B cell (primary cell): Measurements from ENCODE around the gene DNM1. TPM values are rescaled to one million over a fixed set of nuclear protein-coding genes. Genes with fewer than 3 reads are reported as not detected.

Experiments used
- ATAC-seq: fragments of 200-7000 bp; cut with Tn5 transposase; one replicate; pipeline ENCODE4 v1.10.0; 2021; ENCODE audit warnings: low read depth, mild to moderate bottlenecking, moderate number of reproducible peaks, moderate library complexity
- CTCF ChIA-PET: fragments of 350-600 bp; sonication (Branson Sonifier 250); formaldehyde crosslinking; loops from one replicate; lab custom pipeline; 2021; ENCODE audit warnings: antibody characterized with exemption, inconsistent platforms; lab: Charles Lee
- POLR2A ChIA-PET: fragments of 350-600 bp; sonication (Branson Sonifier 250); formaldehyde crosslinking; loops from one replicate; lab custom pipeline; 2021; ENCODE audit warnings: antibody characterized with exemption; lab: Charles Lee
- DNase-seq: peaks from one replicate; pipeline ENCODE4 v3.0.0; 2013
- H2AFZ ChIP-seq: 2 replicates; pipeline ENCODE4 v1.6.1; 2012; ENCODE audit warnings: mild to moderate bottlenecking, low read depth, low read length; ENCODE audit not compliant: insufficient read depth, poor library complexity, severe bottlenecking
- H3K27ac ChIP-seq, 2 donors: 1 replicate in 1 of 2; 2 replicates in 1 of 2; pipeline ENCODE4 v1.5.1; 2012 to 2013; ENCODE audit warnings: low read length in 2 of 2, mild to moderate bottlenecking in 2 of 2, moderate library complexity in 1 of 2
- H3K27me3 ChIP-seq, 4 experiments: fragments of 200-600 bp in 1 of 4; sonication (generic) in 1 of 4; replicated peaks in 1 of 4; 1 replicate in 2 of 4; 2 replicates in 2 of 4; pipeline versions ENCODE4 v1.6.1 to v1.7.0; 2013 to 2016; ENCODE audit warnings: low read length in 3 of 4, mild to moderate bottlenecking in 2 of 4, mixed read lengths in 1 of 4, moderate library complexity in 1 of 4; ENCODE audit not compliant: insufficient read depth in 4 of 4, control insufficient read depth in 3 of 4; ENCODE audit errors: control extremely low read depth in 1 of 4
- H3K36me3 ChIP-seq, 2 experiments: replicated peaks in 1 of 2; 1 replicate in 1 of 2; 2 replicates in 1 of 2; pipeline versions ENCODE4 v1.6.1 to v1.7.1; 2013; ENCODE audit warnings: low read length in 1 of 2; ENCODE audit not compliant: insufficient read depth in 2 of 2, control insufficient read depth in 1 of 2; ENCODE audit errors: control extremely low read depth in 1 of 2, extremely low read depth in 1 of 2
- H3K4me1 ChIP-seq, 2 donors: fragments of 200-600 bp in 1 of 2; sonication (generic) in 1 of 2; 1 replicate in 1 of 2; 2 replicates in 1 of 2; pipeline versions ENCODE4 v1.5.1 to v1.6.1; 2013 to 2017; ENCODE audit warnings: low read length in 2 of 2; ENCODE audit not compliant: control insufficient read depth in 2 of 2, insufficient read depth in 2 of 2
- H3K4me2 ChIP-seq: replicated peaks from 2 replicates; pipeline ENCODE3; 2012; ENCODE audit warnings: mild to moderate bottlenecking, low read depth, low read length; ENCODE audit not compliant: poor library complexity, severe bottlenecking
- H3K4me3 ChIP-seq, 5 experiments: fragments of 200-600 bp in 1 of 5; sonication (generic) in 1 of 5; 1 replicate in 3 of 5; 2 replicates in 2 of 5; pipeline versions ENCODE4 v1.5.1 to v1.7.0; 2011 to 2016; ENCODE audit warnings: low read length in 4 of 5, mild to moderate bottlenecking in 4 of 5, low read depth in 2 of 5, control low read depth in 1 of 5, moderate library complexity in 1 of 5; ENCODE audit not compliant: insufficient read depth in 1 of 5; ENCODE audit errors: control extremely low read depth in 1 of 5, extremely low read depth in 1 of 5
- H3K79me2 ChIP-seq: fragments of 200-600 bp; sonication (generic); one replicate; pipeline ENCODE4 v1.6.0; 2016; ENCODE audit warnings: low read length; ENCODE audit not compliant: control insufficient read depth, insufficient read depth
- H3K9ac ChIP-seq: fragments of 200-600 bp; sonication (generic); 2 replicates; pipeline ENCODE4 v1.6.1; 2017; ENCODE audit warnings: mild to moderate bottlenecking, low read length, moderate library complexity
- H3K9me3 ChIP-seq, 3 donors: one replicate each; pipeline versions ENCODE4 v1.6.1 to v1.7.1; 2013; ENCODE audit warnings: low read length in 2 of 3; ENCODE audit not compliant: control insufficient read depth in 2 of 3, insufficient read depth in 1 of 3; ENCODE audit errors: control extremely low read depth in 1 of 3
- H4K20me1 ChIP-seq: 2 replicates; pipeline ENCODE4 v1.6.0; 2012; ENCODE audit warnings: mild to moderate bottlenecking, low read length; ENCODE audit not compliant: insufficient read depth, control insufficient read depth, poor library complexity, severe bottlenecking
- H3K27ac Mint-ChIP-seq: one replicate; pipeline ENCODE4 v1.8.0; 2021; ENCODE audit warnings: mixed read lengths
- H3K27me3 Mint-ChIP-seq: one replicate; pipeline ENCODE4 v1.8.0; 2021; ENCODE audit warnings: mixed read lengths
- H3K4me1 Mint-ChIP-seq: one replicate; pipeline ENCODE4 v1.8.0; 2021; ENCODE audit warnings: mixed read lengths
- H3K4me3 Mint-ChIP-seq: one replicate; pipeline ENCODE4 v1.8.0; 2021; ENCODE audit warnings: mixed read lengths
- H3K9me3 Mint-ChIP-seq: one replicate; pipeline ENCODE4 v1.8.0; 2022; ENCODE audit warnings: mixed read lengths; ENCODE audit not compliant: insufficient read depth
- EZH2 ChIP-seq: IDR thresholded peaks from 2 replicates; pipeline ENCODE4 v1.6.1; 2012; ENCODE audit warnings: borderline replicate concordance, low read depth, mild to moderate bottlenecking, moderate library complexity, low read length; ENCODE audit not compliant: insufficient read depth, poor library complexity, severe bottlenecking
- WGBS: methylation state at CpG from one replicate; pipeline ENCODE4 v1.1.5; 2013; ENCODE audit warnings: missing lambda C conversion rate; ENCODE audit not compliant: insufficient coverage; 5-methylcytosine and 5-hydroxymethylcytosine counted together
- intact Hi-C: fragments of 100-400 bp; cut with micrococcal nuclease; formaldehyde crosslinking; loops from one replicate; pipeline ENCODE4 v1.10.0; 2022
- polyA plus RNA-seq: library from polyadenylated mRNA; depleted of rRNA; stranded (reverse); fragments of >200 nt; gene quantifications from 2 replicates; pipeline ENCODE4 v1.2.3, GENCODE V29; 2012
- total RNA-seq, 2 donors: library from RNA; stranded (reverse); fragments of 120-200 nt in 1 of 2; gene quantifications; 1 replicate in 1 of 2; 2 replicates in 1 of 2; pipeline versions ENCODE4 v1.2.3 to v1.2.4, GENCODE V29; 2013 to 2022
- TF ChIP-seq, protein P1 (sequence below): fragments of 200-600 bp; IDR thresholded peaks from one replicate; pipeline ENCODE4 v1.8.0; 2022; ENCODE audit warnings: antibody characterized with exemption, mild to moderate bottlenecking

DNM1 gene
- total and polyA plus RNA-seq, 2 donors (not counting 1 experiment from before 2014, with no cell fraction given): 0.63 to 1.3 TPM

DNA sequence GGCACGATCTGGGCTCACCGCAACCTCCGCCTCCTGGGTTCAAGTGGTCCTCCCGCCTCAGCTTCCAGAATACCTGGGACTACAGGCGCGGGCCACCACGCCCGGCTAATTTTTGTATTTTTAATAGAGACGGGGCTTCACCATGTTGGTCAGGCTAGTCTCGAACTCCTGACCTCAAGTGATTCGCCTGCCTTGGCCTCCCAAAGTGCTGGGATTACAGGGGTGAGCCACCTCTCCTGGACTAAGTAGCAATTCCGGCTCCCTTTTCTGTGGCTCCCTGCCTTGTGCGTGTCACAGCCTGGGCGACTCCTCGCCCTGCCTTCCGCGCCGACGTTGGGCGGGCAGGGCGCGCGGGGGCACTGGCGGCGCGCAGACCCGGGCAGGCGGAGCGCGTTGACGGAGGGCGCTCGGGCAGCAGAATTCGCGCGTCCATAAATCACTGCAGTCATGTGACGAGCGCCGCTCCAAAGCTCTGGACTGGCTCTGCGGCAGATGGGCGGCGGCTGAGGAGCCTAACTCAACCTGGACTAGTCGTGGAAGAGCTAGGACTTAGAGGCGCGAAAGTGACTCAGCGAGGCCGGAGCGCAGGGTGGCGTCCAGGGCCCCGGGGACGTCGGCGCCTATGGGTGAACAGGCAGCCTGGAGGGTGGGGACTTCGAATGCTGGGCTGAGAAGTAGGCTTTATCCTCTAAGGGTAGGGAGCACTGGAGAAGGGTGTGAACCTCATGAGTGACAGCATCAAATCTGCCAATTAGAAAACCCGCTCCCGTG, 10.4 kb upstream of the DNM1 start:
- POLR2A ChIA-PET: interaction anchor here (0.7 to 1.0 kb wide), 3 partner anchors 57 to 237 kb away, joined by 3 to 4 read pairs (median 4); partner anchors contain the start of genes GOLGA2 and SWI5
- intact Hi-C loops: loop anchor here (2.0 to 10.0 kb wide), 3 partner anchors 130 to 362 kb away; partner anchors contain the start of genes CERCAM, COQ4, SPTAN1 and TRUB2

More for the DNA sequence above, 10.4 kb upstream of the DNM1 start:
- Mint-ChIP-seq H3K9me3 (no peaks in the 10 kb centered on the region), H3K27ac (peak overlapping the region; percentile 84), H3K4me3 (peak overlapping the region; percentile 86), H3K4me1 (peaks cover 26% of the 10 kb centered on the region), H3K27me3 (no peaks in the 10 kb centered on the region)
- 39% methylated on average over 54 of the region's 56 CpGs for WGBS
- H3K36me3 ChIP-seq: peaks cover 0 to 17% of the 10 kb centered on the region in 2 experiments
- H3K9ac ChIP-seq: peak overlapping the region; percentile 49
- ATAC-seq (peak; percentile 61), DNase-seq (peak; percentile 39)
- H3K4me3 ChIP-seq: peak overlapping the region in 3 of 5 experiments; percentile 61 to 82 (median 72)
- H2AFZ ChIP-seq: peak overlapping the region; percentile 88
- H3K79me2 ChIP-seq: peaks cover 32% of the 10 kb centered on the region
- peak overlapping the region in 1 of 2 donors; percentile 57 for H3K27ac ChIP-seq
- peaks cover 12 to 24% of the 10 kb centered on the region in 2 donors for H3K4me1 ChIP-seq
- peak overlapping the region; percentile 77 for H3K4me2 ChIP-seq
- H3K9me3 ChIP-seq: no peaks in the 10 kb centered on the region
- no peaks in the 10 kb centered on the region for H3K27me3 ChIP-seq
- H4K20me1 ChIP-seq: no peaks in the 10 kb centered on the region
- CTCF ChIA-PET: interaction anchor here (0.9 kb wide), 1 partner anchor 8 kb away, joined by 3 read pairs; no protein-coding TSS in a partner anchor
- TF ChIP-seq, protein P1, sequence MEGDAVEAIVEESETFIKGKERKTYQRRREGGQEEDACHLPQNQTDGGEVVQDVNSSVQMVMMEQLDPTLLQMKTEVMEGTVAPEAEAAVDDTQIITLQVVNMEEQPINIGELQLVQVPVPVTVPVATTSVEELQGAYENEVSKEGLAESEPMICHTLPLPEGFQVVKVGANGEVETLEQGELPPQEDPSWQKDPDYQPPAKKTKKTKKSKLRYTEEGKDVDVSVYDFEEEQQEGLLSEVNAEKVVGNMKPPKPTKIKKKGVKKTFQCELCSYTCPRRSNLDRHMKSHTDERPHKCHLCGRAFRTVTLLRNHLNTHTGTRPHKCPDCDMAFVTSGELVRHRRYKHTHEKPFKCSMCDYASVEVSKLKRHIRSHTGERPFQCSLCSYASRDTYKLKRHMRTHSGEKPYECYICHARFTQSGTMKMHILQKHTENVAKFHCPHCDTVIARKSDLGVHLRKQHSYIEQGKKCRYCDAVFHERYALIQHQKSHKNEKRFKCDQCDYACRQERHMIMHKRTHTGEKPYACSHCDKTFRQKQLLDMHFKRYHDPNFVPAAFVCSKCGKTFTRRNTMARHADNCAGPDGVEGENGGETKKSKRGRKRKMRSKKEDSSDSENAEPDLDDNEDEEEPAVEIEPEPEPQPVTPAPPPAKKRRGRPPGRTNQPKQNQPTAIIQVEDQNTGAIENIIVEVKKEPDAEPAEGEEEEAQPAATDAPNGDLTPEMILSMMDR: peak; percentile 43
- TF ChIP-seq EZH2: no peak
